ENCODE results near the gene XCL2.

DNA sequence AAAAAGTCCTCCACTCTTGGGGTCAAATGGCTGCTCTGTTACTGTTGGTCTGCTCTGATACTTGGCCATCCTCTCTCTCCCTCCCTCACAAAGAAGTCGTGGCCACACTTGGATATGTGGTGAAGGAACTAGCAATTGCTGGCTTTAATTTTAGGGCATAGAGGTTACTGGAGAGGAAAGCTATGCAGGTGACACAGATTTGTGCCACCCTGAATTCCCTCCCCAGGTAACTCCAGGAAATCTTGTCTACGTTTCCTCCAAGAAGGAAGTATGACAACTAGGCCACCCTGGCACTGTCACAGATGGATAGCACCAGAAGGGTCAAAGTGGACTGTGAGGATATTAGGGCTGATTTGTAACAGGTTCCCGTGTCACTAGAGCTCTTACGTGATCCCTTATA, 36.0 kb downstream of the XCL2 start:
- no peak for TF ChIP-seq EZH2 (IDR thresholded peaks at IDR 0.05; ENCODE audit: borderline replicate concordance, low read depth, low read length, severe bottlenecking)
- TF ChIP-seq, protein P1, sequence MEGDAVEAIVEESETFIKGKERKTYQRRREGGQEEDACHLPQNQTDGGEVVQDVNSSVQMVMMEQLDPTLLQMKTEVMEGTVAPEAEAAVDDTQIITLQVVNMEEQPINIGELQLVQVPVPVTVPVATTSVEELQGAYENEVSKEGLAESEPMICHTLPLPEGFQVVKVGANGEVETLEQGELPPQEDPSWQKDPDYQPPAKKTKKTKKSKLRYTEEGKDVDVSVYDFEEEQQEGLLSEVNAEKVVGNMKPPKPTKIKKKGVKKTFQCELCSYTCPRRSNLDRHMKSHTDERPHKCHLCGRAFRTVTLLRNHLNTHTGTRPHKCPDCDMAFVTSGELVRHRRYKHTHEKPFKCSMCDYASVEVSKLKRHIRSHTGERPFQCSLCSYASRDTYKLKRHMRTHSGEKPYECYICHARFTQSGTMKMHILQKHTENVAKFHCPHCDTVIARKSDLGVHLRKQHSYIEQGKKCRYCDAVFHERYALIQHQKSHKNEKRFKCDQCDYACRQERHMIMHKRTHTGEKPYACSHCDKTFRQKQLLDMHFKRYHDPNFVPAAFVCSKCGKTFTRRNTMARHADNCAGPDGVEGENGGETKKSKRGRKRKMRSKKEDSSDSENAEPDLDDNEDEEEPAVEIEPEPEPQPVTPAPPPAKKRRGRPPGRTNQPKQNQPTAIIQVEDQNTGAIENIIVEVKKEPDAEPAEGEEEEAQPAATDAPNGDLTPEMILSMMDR (IDR thresholded peaks at IDR 0.05; ENCODE audit: borderline replicate concordance, extremely low read depth, low read length, poor library complexity, severe bottlenecking): no peak

Data from DND-41 (cell line).